Astrocyte of the hippocampus (primary cell): ENCODE data around the gene ZIK1.
A peak's percentile ranks its signal among the peaks of the same experiment; 100 is the strongest.

Source experiments
- DNase-seq: peaks from one replicate; pipeline ENCODE4 v3.0.0; 2011; ENCODE audit warnings: low read depth, low spot score

The ZIK1 gene

DNA sequence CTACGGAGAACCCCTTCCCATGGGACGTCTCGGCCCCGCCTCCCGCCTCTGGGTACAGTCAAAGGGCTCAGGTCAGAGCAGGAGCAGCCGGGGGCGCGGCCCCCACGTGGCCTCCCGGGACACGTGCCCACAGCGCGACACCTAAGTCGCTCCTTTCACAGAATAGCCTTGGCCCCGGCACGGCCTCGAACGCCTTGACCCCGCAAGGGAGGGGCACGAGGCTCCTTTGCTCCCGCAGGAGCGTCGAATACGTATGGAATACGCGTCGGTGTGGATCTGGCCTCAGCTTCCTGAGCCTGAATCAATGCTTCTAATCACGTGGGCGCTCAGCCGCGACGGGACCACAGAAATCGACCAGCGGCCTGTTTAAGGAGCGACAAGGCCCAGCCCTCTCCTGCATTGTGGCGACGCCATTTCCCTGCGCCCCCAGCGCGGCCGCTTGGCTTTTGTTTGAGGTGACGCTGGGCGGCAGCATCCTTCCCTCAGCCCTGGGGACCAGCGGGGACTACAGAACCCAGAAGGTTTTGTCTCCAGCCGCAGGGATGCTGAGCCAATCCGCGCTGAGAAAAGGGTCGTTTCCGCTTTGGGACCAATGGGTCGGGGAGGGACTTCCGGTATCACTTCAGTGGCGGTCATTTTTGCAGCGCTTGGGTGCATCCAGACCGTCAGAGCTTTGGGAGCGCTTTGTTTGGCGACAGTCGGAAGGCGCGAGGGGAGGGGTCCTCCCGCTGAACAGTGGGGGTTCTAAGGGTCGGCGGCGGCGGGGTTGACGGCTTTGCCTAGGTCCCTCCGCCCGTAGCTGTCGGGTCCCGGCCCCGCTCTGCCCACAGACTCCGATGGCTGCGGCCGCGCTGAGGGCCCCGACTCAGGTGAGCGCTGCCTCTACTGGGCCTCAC is at the start of gene ZIK1:
TSS of gene ZIK1 (plus strand) at position 625 of the 896 bp plus-strand sequence. CDS start at position 837, 212 bp downstream.
- peak; percentile 97 for DNase-seq

DNA sequence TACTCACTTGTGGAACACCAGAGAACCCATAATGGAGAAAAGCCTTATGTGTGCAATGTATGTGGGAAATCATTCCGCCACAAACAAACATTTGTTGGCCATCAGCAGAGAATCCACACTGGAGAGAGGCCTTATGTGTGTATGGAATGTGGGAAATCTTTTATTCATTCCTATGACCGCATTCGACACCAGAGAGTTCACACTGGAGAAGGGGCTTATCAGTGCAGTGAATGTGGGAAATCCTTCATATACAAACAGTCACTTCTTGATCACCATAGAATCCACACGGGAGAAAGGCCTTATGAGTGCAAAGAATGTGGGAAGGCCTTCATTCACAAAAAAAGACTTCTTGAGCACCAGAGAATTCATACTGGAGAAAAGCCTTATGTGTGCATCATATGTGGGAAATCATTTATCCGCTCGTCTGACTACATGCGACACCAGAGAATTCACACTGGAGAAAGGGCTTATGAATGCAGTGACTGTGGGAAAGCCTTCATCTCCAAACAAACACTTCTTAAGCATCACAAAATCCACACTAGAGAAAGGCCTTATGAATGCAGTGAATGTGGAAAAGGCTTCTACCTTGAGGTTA is 45.9 kb upstream of the ZIK1 start:
- DNase-seq = no peak

- no peak for DNase-seq
These were observed 37.4 kb upstream of the ZIK1 start for GRCh38 chr19:57546513-57546912.

- DNase-seq = no peak
These were observed 31.5 kb upstream of the ZIK1 start for GRCh38 chr19:57552432-57552831.

- DNase-seq = no peak
These were observed 26.3 kb upstream of the ZIK1 start for GRCh38 chr19:57557659-57558058.

DNA sequence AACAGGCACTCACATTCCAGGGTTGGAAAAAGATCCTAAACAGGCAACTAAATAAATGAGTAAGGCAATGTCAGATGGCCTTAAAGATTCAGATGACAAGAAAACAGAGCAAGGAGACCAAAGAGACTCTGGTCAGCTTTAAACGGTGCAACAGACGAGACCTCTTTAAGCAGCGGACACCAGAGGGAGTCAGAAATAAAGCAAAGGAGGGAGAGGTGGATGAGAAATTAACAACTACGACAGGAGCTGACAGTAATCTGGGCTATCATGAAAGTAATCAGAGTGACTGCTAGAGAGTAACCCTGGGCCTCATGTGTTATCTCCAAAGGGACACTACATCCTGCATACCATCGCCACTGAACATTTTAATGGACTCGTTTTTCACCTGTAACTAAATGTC is 25.4 kb upstream of the ZIK1 start:
- DNase-seq = peak; percentile 34

DNA sequence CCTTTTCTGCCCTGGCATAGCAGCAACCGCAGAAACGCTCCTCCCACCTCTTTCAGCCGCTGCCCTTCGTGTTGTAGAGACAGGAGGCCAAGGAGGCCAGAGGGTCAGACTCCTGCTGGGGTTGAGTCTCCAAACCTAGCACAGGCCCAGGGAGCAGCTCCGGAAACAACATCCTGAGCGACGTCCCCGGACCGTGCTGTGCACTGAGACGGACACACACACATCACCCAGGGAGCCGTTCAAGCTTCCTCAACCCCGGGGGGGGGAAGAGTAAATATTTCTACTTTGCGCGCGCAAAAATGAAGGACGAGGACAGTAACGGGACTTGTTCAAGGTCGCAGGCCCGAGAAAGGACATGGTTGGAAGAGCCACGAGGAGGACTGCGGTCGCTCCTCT is 24.9 kb upstream of the ZIK1 start:
- peak; percentile 47 for DNase-seq

GRCh38 chr19:57559404-57560025 is 24.4 kb upstream of the ZIK1 start, which contains the start of gene ZNF550:
ZNF550 (minus strand) TSS chr19:57559863; CDS start chr19:57559682, 181 bp downstream.
- peak; percentile 96 for DNase-seq

GRCh38 chr19:57560049-57560491 is 23.9 kb upstream of the ZIK1 start:
- DNase-seq = peak; percentile 39

DNA sequence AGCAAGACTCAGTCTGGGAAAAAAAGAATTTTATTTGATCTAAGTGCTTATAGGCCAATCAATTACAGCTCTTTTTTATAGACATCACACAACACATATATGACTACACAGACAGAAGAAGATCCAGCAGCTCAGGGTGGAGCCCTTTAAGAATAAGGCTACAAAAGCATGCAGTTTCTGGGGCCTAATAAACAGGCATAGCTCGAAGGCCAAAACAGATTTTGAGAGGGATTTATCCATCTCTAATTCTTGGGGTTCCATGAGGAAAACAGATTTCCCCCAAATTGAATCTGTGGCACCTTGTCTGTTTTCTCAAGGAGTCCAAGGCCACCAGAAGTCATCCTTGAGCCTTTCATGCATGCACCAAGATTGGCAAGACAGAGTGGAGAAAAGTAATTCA is 20.4 kb upstream of the ZIK1 start:
- no peak for DNase-seq

GRCh38 chr19:57566396-57567265 is 17.3 kb upstream of the ZIK1 start:
- peak; percentile 43 for DNase-seq

DNA sequence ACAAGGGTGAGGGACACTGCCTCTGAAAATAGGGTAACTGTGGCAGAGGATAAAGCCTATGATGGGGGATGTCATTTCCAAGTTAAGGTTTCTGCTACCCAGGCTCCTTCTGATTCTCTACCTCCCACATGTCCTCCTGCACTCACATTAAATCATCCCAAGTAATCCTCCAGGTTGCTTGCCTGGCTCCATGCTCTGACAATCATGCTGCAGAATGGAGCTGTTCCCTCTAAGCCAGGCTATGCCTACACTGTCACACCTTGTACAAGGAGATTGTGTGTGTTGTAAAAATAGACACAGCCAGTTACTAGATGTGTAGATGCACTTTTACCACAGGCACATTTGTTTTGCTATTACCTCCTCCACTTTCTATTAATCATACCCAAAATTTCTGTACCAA is 13.2 kb upstream of the ZIK1 start:
- no peak for DNase-seq

DNA sequence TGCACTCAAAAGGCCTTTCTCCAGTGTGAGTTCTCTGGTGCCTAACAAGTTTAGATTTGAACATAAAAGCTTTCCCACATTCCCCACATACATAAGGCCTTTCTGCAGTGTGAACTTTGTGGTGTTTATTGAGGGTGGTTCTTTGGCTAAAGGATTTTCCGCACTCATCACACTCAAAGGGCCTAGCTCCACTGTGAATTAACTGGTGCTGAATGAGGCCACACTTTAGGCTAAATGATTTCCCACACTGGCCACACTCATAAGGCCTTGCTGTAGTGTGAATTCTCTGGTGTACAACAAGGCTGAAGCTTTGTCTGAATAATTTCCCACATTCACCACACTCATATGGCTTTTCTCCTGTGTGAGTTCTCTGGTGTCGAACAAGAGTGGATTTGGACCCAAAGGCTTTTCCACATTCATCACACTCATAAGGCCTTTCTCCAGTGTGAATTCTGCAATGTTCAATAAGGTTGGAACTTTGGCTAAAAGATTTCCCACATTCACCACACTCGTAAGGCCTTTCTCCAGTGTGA is 11.5 kb upstream of the ZIK1 start:
- no peak for DNase-seq

DNA sequence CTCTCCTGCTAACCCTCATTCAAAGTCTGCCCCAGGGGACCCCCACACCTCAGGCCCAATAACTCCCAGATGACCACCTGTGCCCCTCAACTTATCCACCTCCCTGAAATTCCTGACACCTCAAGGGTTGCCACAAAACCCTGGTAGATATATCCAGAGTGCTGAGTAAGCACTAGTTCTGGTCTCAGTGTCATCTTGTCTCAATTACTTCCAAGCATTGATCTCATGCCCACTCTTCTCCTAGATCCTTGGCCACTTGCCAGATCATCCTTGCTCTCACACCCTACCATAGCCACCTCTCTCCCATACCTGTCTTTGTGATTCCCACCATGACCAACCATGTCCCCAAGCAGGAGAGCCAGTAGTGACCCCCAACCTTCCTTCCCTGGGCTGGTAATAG is 7.3 kb upstream of the ZIK1 start:
- DNase-seq = no peak

- DNase-seq = peak; percentile 99
These were observed 5.3 kb upstream of the ZIK1 start, which contains the start of gene ZNF416 for GRCh38 chr19:57578487-57579205. ZNF416 (minus strand) TSS chr19:57578911; CDS start chr19:57578704, 207 bp downstream.

DNA sequence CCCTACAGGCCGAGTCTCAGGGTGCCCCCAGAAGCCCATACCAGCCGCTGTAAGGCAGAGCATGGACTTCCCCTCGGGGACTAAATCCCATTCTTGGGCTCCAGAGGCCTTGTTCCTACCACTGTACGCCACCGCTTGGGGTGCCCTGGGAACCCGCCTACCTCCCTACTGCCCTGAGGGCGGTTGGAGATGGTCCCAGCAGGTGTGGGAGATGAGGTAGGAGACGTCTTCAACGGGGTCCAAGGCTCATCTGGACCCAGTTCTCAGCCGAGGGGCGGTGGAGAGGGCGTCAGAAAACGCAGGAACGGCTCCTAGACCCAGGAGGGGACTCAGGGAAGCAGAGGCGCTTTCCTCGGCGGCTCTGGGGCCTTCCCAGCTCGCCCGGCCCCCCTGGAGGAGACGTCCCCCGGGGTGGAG is 833 bp upstream of the ZIK1 start:
- DNase-seq = no peak

GRCh38 chr19:57587529-57587928 is 3.6 kb downstream of the ZIK1 start:
- peak; percentile 73 for DNase-seq

GRCh38 chr19:57599377-57599760 is 15.4 kb downstream of the ZIK1 start:
- DNase-seq = no peak

DNA sequence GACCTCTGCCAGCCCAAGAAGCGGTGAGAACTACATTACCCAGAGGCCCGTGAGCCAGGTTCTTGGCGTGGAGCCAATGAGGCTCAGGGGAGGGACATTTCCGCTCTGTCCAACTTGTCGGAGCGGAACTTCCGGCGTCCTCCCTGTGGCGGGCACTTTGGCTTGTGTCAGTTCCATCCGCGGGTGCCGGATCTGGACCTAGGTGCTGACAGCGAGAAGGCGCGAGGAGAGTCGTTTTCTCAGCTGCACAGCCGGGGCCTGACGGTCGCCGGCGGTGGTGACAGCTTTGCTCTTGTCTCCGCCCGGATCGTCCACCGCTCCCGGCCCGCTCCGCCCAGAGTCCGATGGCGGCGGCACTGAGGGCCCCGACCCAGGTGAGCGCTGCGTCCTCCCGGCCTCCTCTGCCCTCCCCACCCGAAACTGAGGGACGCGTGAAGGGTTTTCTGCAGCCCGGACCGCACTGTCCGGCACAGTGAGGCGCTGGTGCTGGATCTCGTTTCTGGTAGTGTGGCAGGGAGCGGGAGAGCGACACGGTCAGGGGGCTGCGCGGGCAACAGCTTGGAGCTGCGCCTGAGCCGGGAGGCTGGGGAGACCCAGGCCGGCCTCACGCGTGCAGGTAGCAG is 15.9 kb downstream of the ZIK1 start, which contains the start of gene ZNF530:
TSS of gene ZNF530 (plus strand) at position 125 of the 623 bp plus-strand sequence. CDS start 4,461 bp downstream, outside the sequence.
- DNase-seq = peak; percentile 96

GRCh38 chr19:57606931-57607330 is 23.0 kb downstream of the ZIK1 start:
- no peak for DNase-seq
